ENCODE data around the gene EFEMP1. TPM values are rescaled to one million over a fixed set of nuclear protein-coding genes. Genes with fewer than 3 reads are reported as not detected.

The EFEMP1 gene
- total and polyA plus RNA-seq, 2 of the 13 experiments (the other 11 are each of a cell fraction or from before 2014, with no cell fraction given) = not detected

DNA sequence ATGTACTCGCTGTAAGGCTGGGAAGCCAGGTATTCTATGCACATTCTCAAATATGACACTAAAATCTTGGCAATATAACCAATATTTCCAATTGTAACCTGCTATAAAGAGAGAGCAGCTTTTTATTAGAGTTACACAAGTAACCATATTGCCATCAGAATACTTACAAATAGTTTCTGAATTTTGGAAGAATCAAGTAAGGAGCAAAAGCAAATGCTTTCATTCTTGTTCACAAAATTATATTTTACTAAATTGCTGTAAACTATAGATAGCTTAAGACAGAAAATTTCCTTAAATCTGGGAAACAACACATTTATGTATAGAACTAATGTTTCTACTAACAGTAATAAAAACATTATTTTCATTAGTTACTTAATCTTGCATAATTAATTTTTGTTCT lies 77.2 kb downstream of the EFEMP1 start:
- Histone ChIP-seq H3K4me3 (replicated peaks in 1 of 3; ENCODE audit: insufficient read depth in 1 of 3, low read depth in 2 of 3, low read length in 3 of 3) (no peak overlapping the region), H3K27ac (ENCODE audit: extremely low read length, insufficient read depth, low read length) (no peak overlapping the region), H3K4me1 (ENCODE audit: insufficient read depth, low read length) (peaks cover 37% of the 10 kb centered on the region), H3K36me3 (replicated peaks in 1 of 2; ENCODE audit: control insufficient read depth in 1 of 2, insufficient read depth in 2 of 2, low read length in 2 of 2) (no peaks in the 10 kb centered on the region), H3K9me3 (ENCODE audit: low read length) (no peaks in the 10 kb centered on the region), H3K27me3 (ENCODE audit: control insufficient read depth in 1 of 2, insufficient read depth in 2 of 2, low read length in 2 of 2) (no peaks in the 10 kb centered on the region), H4K20me1 (ENCODE audit: insufficient read depth, low read length) (no peaks in the 10 kb centered on the region), H3K79me2 (ENCODE audit: insufficient read depth, low read length) (no peaks in the 10 kb centered on the region), H3K4me2 (ENCODE audit: low read depth, low read length) (no peak overlapping the region), H2AFZ (ENCODE audit: low read length) (no peak overlapping the region), H3K9ac (ENCODE audit: insufficient read depth, low read depth, low read length) (no peak overlapping the region)
- ChIA-PET CTCF (ENCODE audit: low intra/inter-chr PET ratio, low total read pairs) (no interaction called here), POLR2A (interaction anchor here (1.8 kb wide), 1 partner anchor 10 kb away, joined by 4 read pairs; no protein-coding TSS in a partner anchor)
- BruUV-seq (replicated peaks) = no TSS peak
- TF ChIP-seq REL (CRISPR knock-in tag; conservative IDR thresholded peaks at IDR 0.05) = no peak
- no peak for TF ChIP-seq TCF12 (IDR thresholded peaks at IDR 0.05)
- TF ChIP-seq TCF12 (CRISPR knock-in tag; IDR thresholded peaks at IDR 0.05) = no peak
- TF ChIP-seq HNF4A (CRISPR knock-in tag; IDR thresholded peaks at IDR 0.05) = no peak
- no peak for TF ChIP-seq HDAC6 (IDR thresholded peaks at IDR 0.05; ENCODE audit: low read depth, low read length)
- no peak for TF ChIP-seq ZSCAN20 (CRISPR knock-in tag; IDR thresholded peaks at IDR 0.05; ENCODE audit: borderline replicate concordance)
- TF ChIP-seq ZNF235 (CRISPR knock-in tag; IDR thresholded peaks at IDR 0.05; ENCODE audit: borderline replicate concordance) = no peak
- no peak for TF ChIP-seq DR1 (CRISPR knock-in tag; IDR thresholded peaks at IDR 0.05)
- TF ChIP-seq ZFY (CRISPR knock-in tag; IDR thresholded peaks at IDR 0.05) = no peak
- no peak for TF ChIP-seq RXRB (CRISPR knock-in tag; IDR thresholded peaks at IDR 0.05; ENCODE audit: borderline replicate concordance)
- no peak for TF ChIP-seq RBAK (CRISPR knock-in tag; IDR thresholded peaks at IDR 0.05)
- TF ChIP-seq, protein P1, sequence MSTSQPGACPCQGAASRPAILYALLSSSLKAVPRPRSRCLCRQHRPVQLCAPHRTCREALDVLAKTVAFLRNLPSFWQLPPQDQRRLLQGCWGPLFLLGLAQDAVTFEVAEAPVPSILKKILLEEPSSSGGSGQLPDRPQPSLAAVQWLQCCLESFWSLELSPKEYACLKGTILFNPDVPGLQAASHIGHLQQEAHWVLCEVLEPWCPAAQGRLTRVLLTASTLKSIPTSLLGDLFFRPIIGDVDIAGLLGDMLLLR (CRISPR knock-in tag; IDR thresholded peaks at IDR 0.05) = no peak
- TF ChIP-seq TP53 (CRISPR knock-in tag; conservative IDR thresholded peaks at IDR 0.05) = no peak
- intact Hi-C loops (cut with micrococcal nuclease; ENCODE audit: unreplicated experiment) (loop anchor here (1.0 kb wide), 1 partner anchor 11 kb away; no protein-coding TSS in a partner anchor), in situ Hi-C loops (cut with HindIII; ENCODE audit: extremely low pct_ligation_motif_present, low pct_unique_long_range_greater_than_20kb) (no loop called here)
- WGBS (ENCODE audit: low lambda C conversion rate) = 18% methylated on average over 1 of the region's 1 CpG
- FAIRE-seq (no peak), ATAC-seq (no peak), DNase-seq (ENCODE audit: low spot score) (no peak)
